GM12801 (cell line): ENCODE measurements around the gene ORC1.

Experiments used
- TF ChIP-seq, protein P1 (sequence below): IDR thresholded peaks from one replicate; pipeline ENCODE4 v1.5.1; 2011; ENCODE audit warnings: control low read depth; ENCODE audit not compliant: insufficient read length; ENCODE audit errors: extremely low read depth

Gene ORC1

GRCh38 chr1:52414942-52415341, 10.7 kb upstream of the ORC1 start:
- TF ChIP-seq, protein P1, sequence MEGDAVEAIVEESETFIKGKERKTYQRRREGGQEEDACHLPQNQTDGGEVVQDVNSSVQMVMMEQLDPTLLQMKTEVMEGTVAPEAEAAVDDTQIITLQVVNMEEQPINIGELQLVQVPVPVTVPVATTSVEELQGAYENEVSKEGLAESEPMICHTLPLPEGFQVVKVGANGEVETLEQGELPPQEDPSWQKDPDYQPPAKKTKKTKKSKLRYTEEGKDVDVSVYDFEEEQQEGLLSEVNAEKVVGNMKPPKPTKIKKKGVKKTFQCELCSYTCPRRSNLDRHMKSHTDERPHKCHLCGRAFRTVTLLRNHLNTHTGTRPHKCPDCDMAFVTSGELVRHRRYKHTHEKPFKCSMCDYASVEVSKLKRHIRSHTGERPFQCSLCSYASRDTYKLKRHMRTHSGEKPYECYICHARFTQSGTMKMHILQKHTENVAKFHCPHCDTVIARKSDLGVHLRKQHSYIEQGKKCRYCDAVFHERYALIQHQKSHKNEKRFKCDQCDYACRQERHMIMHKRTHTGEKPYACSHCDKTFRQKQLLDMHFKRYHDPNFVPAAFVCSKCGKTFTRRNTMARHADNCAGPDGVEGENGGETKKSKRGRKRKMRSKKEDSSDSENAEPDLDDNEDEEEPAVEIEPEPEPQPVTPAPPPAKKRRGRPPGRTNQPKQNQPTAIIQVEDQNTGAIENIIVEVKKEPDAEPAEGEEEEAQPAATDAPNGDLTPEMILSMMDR = no peak

DNA sequence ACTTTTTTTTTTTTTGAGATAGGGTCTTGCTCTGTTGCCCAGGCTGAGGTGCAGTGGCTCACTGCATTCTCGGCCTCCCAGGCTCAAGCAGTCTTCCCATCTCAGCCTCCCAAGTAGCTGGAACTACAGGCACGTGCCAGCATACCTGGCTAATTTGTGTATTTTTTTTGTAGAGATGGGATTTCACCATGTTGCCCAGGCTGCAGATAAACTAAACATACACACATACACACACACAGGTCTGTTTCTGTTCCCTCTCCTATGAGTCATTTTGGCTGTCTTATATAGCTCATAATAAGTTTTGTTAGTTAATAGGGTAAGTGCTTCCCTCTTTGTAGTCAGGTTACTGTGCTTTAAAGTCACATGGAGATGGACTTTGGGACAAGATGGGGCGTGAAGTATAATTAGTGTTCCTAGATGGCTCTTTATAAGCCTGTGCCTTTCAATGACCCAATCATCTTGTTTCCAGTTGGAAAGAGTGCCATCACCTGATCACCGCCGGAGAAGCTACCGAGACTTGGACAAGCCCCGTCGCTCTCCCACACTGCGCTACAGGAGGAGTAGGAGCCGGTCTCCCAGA, 9.3 kb upstream of the ORC1 start:
- TF ChIP-seq, protein P1 = no peak

- TF ChIP-seq, protein P1 = no peak
These were observed 734 bp upstream of the ORC1 start for GRCh38 chr1:52404975-52405338.

DNA sequence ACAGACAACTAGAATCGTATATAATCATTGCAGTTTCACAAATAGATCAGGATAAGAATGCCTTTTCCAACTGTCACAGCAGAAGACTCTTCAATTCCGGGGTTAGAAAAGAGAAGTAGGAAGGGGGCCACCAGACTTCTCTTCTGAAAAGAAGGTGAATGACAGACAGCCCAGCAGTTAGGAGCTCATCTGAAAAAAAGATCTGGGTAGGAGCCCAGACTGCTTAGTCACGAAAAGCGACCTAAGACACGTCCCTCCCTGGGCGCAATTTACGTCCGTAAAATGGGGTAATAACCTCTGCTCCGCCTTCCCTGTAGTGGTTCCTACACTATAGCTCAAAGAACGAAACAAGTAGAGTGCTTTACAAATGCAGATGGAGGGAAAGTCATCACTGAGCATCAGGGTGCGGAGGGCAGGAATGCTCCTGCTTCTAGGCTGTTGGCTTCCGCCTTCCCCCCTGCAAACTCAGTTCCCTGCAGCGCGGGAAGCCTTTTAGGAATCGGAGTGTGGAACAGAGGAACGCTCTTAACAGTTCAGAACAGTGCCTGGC, 582 bp downstream of the ORC1 start:
- TF ChIP-seq, protein P1 = no peak

DNA sequence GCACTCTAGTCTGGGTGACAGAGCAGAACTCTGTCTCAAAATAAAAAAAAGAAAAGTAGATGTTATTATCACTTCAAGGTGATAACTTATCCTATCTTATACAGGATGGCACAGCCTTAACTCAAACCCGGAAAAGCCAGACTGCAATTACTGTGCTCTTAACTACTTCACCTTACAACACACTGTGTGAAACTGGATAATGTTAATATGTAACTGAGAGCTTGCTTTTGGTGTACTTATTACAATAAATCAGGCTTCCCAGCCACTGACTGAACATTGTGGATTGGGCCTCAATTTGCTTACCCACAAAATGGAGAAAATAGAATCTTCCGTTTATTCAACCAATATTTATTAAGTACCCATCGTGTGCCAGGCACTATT, 1.4 kb downstream of the ORC1 start:
- TF ChIP-seq, protein P1 = no peak

- TF ChIP-seq, protein P1 = no peak
These were observed 4.1 kb downstream of the ORC1 start for GRCh38 chr1:52400131-52400530.

DNA sequence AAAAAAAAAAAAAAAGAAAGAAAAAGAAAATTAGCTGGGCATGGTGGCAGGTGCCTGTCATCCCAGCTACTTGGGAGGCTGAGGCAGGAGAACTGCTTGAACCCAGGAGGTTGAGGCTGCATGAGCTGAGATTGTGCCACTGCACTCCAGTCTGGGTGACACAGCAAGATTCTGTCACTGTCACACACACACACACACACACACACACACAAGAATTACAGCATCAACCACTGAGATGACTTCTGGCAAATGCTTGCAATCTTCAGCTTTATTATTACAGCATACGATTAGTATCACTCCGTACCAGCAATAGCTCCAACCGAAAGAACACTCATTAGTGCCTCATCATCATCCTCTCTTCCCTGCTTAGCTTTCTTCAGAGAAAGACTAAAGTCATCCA, 4.6 kb downstream of the ORC1 start:
- TF ChIP-seq, protein P1 = no peak
